ENCODE results near the gene L1CAM. TPM values are rescaled to one million over a fixed set of nuclear protein-coding genes. Genes with fewer than 3 reads are reported as not detected.

Gene L1CAM
- total RNA-seq, 1 donor from 2014 or later, result 623 TPM

GRCh38 chrX:153903991-153904957, 18.3 kb upstream of the L1CAM start, which contains the start of gene AVPR2:
TSS of gene AVPR2 (plus strand) at chrX:153904673. CDS start at chrX:153905146, 473 bp downstream.
- no peak for DNase-seq (ENCODE audit: low read depth)

GRCh38 chrX:153903238-153903980, 17.4 kb upstream of the L1CAM start:
- DNase-seq (ENCODE audit: low read depth), result no peak

GRCh38 chrX:153902385-153902784, 16.4 kb upstream of the L1CAM start:
- no peak for DNase-seq (ENCODE audit: low read depth)

GRCh38 chrX:153901753-153902140, 15.8 kb upstream of the L1CAM start:
- DNase-seq (ENCODE audit: low read depth), result no peak

- DNase-seq (ENCODE audit: low read depth), result peak; percentile 80
Measured at GRCh38 chrX:153900831-153901752, 15.1 kb upstream of the L1CAM start.

- DNase-seq (ENCODE audit: low read depth), result no peak
Measured at GRCh38 chrX:153897899-153898298, 11.9 kb upstream of the L1CAM start.

- no peak for DNase-seq (ENCODE audit: low read depth)
Measured at GRCh38 chrX:153889123-153889522, 3.1 kb upstream of the L1CAM start.

- no peak for DNase-seq (ENCODE audit: low read depth)
Measured at GRCh38 chrX:153888344-153888743, 2.4 kb upstream of the L1CAM start.

- no peak for DNase-seq (ENCODE audit: low read depth)
Measured at GRCh38 chrX:153887385-153887784, 1.4 kb upstream of the L1CAM start.

GRCh38 chrX:153886915-153887314, 942 bp upstream of the L1CAM start:
- peak; percentile 65 for DNase-seq (ENCODE audit: low read depth)

- no peak for DNase-seq (ENCODE audit: low read depth)
Measured at GRCh38 chrX:153885208-153885787, 675 bp downstream of the L1CAM start.

- DNase-seq (ENCODE audit: low read depth), result no peak
Measured at GRCh38 chrX:153884590-153884989, 1.4 kb downstream of the L1CAM start.

GRCh38 chrX:153884136-153884535, 1.8 kb downstream of the L1CAM start:
- no peak for DNase-seq (ENCODE audit: low read depth)

GRCh38 chrX:153883163-153883843, 2.7 kb downstream of the L1CAM start:
- DNase-seq (ENCODE audit: low read depth), result no peak

- no peak for DNase-seq (ENCODE audit: low read depth)
Measured at GRCh38 chrX:153882557-153882956, 3.4 kb downstream of the L1CAM start.

GRCh38 chrX:153882086-153882498, 3.9 kb downstream of the L1CAM start:
- DNase-seq (ENCODE audit: low read depth), result no peak

GRCh38 chrX:153881281-153881680, 4.7 kb downstream of the L1CAM start:
- no peak for DNase-seq (ENCODE audit: low read depth)

- no peak for DNase-seq (ENCODE audit: low read depth)
Measured at GRCh38 chrX:153880440-153880815, 5.5 kb downstream of the L1CAM start.

GRCh38 chrX:153879741-153880439, 6.1 kb downstream of the L1CAM start:
- no peak for DNase-seq (ENCODE audit: low read depth)

Data from renal cortical epithelial cell (primary cell).